Heart left ventricle (tissue), 16 donors: ENCODE measurements around the gene NSUN2. TPM values are rescaled to one million over a fixed set of nuclear protein-coding genes. Genes with fewer than 3 reads are reported as not detected.

ENCODE experiments used
- ATAC-seq, 4 donors: fragments of 200-7000 bp; cut with Tn5 transposase; one replicate each; pipeline ENCODE4 v1.9.1; 2020 to 2022; ENCODE audit warnings: moderate library complexity in 4 of 4, mild to moderate bottlenecking in 3 of 4, moderate number of reproducible peaks in 1 of 4
- DNase-seq, 5 donors: peaks; one replicate each; pipeline ENCODE4 v3.0.0-alpha.2; 2020
- H3K27ac ChIP-seq, 12 donors: fragments of 200-600 bp; sonication (generic) in 4 of 12; one replicate each; pipeline versions ENCODE4 v1.5.0 to v1.8.0; 2016 to 2022; ENCODE audit warnings: mild to moderate bottlenecking in 2 of 12
- H3K27me3 ChIP-seq, 9 donors: fragments of 200-600 bp; sonication (generic) in 2 of 9; one replicate each; pipeline versions ENCODE4 v1.5.1 to v1.8.0; 2016 to 2022; ENCODE audit warnings: mild to moderate bottlenecking in 3 of 9
- H3K36me3 ChIP-seq, 9 donors: fragments of 200-600 bp; sonication (generic) in 2 of 9; one replicate each; pipeline versions ENCODE4 v1.5.0 to v1.8.0; 2018 to 2022; ENCODE audit warnings: mild to moderate bottlenecking in 2 of 9
- H3K4me1 ChIP-seq, 12 donors: fragments of 200-600 bp; sonication (generic) in 4 of 12; one replicate each; pipeline versions ENCODE4 v1.5.0 to v1.8.0; 2016 to 2022; ENCODE audit warnings: mild to moderate bottlenecking in 3 of 12
- H3K4me3 ChIP-seq, 12 donors: fragments of 200-600 bp; sonication (generic) in 4 of 12; one replicate each; pipeline versions ENCODE4 v1.5.0 to v1.8.0; 2017 to 2022; ENCODE audit warnings: mild to moderate bottlenecking in 9 of 12, moderate library complexity in 4 of 12
- H3K9me3 ChIP-seq, 12 donors: fragments of 200-600 bp; sonication (generic) in 4 of 12; one replicate each; pipeline versions ENCODE4 v1.5.0 to v1.8.0; 2016 to 2022; ENCODE audit warnings: mild to moderate bottlenecking in 1 of 12
- POLR2A ChIP-seq, 2 donors: fragments of 450-650 bp; IDR thresholded peaks; one replicate each; pipeline ENCODE4 v1.6.1; 2017; ENCODE audit warnings: antibody characterized with exemption in 2 of 2, mild to moderate bottlenecking in 2 of 2, moderate library complexity in 2 of 2
- WGBS, 4 donors: extraction: QIAGEN DNeasy Blood & Tissue Kit in 2 of 4; methylation state at CpG; one replicate each; pipeline versions ENCODE4 v1.1.5 to v1.1.7; 2013 to 2018; 5-methylcytosine and 5-hydroxymethylcytosine counted together
- intact Hi-C, 10 donors: fragments of 100-400 bp; cut with DNase I; formaldehyde crosslinking; loops; one replicate each; pipeline versions ENCODE4 v1.11.1 to v1.14.2; 2022
- polyA plus RNA-seq, 2 donors: library from polyadenylated mRNA; stranded (reverse); fragments of 200-250 nt; gene quantifications; one replicate each; pipeline ENCODE4 v1.2.3, GENCODE V29; 2013
- total RNA-seq, 9 donors: library from RNA; depleted of rRNA in 2 of 9; stranded (reverse); fragments of >200 nt in 2 of 9; fragmentation: NEBNext Ultra II Directional in 3 of 9; extraction: Animal tissue kit (Norgen Biotek cat#: 25700) in 3 of 9; gene quantifications; one replicate each; pipeline versions ENCODE4 v1.1.0 to v1.2.4, GENCODE V29; 2016 to 2023
- TF ChIP-seq, protein P1 (sequence below), 12 donors: fragments of 200-600 bp; sonication (generic) in 4 of 12; IDR thresholded peaks; one replicate each; pipeline versions ENCODE4 v1.5.0 to v1.8.0; 2018 to 2022; ENCODE audit warnings: antibody characterized with exemption in 12 of 12, mild to moderate bottlenecking in 5 of 12
- donor health status: ischemic (EF 13 %, LVEDD 7.1; RV severe dilation, severe dysfunction).
- donor health status: healthy with polysubstance abuse.
- donor health status: DM: no; HTN: yes; CAD: no.
- donor health status: DM: no; HTN: no; CAD: no.
- donor health status: ischemic (EF 25% LVEDD 6.9; RV normal size, moderate dysfunction).
- donor health status: ischemic (EF 25% LVEDD 5.7; RV mildly dilated, moderate dysfunction).
- donor health status: healthy.
- donor health status: DM: yes; HTN: yes; CAD: no.
- donor health status: ischemic (EF 35%, LVEDD 5.7; RV mildly dilated, moderate dysfunction).
- donor health status: nonischemic (EF 11% LVEDD 7.7; RV severe dilation, severe dysfunction).
- donor health status: DM: yes; HTN: yes; CAD: no.
- donor health status: PGD.
- donor health status: ischemic (EF 29% LVEDD 5.4; RV normal size, mild dysfunction).
- donor health status: nonischemic (EF 23%, LVEDD 6.1; RV moderate dilation, normal function).

Gene NSUN2
- total and polyA plus RNA-seq, 11 donors: 21.9 to 42.7 (median 34.0) TPM

DNA sequence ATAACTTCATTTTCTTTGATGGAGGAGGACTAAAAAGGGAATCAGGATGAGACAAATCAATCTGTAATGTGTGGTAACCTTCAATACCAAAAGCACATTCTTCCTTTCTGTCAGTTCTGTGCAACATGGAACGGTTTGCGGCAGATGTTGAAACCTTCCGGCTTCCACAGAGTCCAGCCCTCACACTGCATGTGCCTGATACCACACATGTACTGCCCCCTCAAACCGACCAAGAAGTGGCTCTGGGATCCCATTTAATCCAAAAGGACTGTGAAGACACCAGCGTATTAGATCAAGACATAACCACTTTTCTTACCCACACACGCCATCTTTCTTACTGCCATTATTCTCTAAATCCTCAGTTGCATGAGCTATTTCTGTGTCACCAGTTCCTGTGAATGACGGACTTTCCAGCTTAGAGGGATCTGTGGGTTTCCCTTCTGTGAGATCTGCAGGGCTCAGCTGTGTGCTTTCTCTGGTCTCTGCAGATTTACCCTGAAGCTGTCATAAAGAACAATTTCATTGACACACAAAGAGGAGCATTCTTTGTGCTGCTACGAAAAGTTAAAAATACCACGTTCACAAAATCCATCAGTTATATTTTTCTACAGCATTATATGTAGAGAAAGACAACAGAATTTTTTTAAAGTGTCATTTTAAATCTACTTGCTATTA, 25.8 kb downstream of the NSUN2 start:
- no peak for TF ChIP-seq POLR2A (IDR thresholded peaks at IDR 0.05)
- TF ChIP-seq, protein P1, sequence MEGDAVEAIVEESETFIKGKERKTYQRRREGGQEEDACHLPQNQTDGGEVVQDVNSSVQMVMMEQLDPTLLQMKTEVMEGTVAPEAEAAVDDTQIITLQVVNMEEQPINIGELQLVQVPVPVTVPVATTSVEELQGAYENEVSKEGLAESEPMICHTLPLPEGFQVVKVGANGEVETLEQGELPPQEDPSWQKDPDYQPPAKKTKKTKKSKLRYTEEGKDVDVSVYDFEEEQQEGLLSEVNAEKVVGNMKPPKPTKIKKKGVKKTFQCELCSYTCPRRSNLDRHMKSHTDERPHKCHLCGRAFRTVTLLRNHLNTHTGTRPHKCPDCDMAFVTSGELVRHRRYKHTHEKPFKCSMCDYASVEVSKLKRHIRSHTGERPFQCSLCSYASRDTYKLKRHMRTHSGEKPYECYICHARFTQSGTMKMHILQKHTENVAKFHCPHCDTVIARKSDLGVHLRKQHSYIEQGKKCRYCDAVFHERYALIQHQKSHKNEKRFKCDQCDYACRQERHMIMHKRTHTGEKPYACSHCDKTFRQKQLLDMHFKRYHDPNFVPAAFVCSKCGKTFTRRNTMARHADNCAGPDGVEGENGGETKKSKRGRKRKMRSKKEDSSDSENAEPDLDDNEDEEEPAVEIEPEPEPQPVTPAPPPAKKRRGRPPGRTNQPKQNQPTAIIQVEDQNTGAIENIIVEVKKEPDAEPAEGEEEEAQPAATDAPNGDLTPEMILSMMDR (IDR thresholded peaks at IDR 0.05): no peak
- Histone ChIP-seq H3K27me3 (no peaks in the 10 kb centered on the region), H3K36me3 (peaks cover 0 to 100% (median 100%) of the 10 kb centered on the region in 9 donors), H3K4me3 (no peak overlapping the region), H3K4me1 (peaks cover 0 to 4% (median 0%) of the 10 kb centered on the region in 12 donors), H3K27ac (no peak overlapping the region), H3K9me3 (no peaks in the 10 kb centered on the region)
- intact Hi-C loops: loop anchor here in 1 of 10 donors (10.0 kb wide), 1 partner anchor 232 kb away; the partner anchor contains the start of gene MED10
- DNase-seq: no peak
- ATAC-seq: no peak
- WGBS, 4 donors: 84 to 94% (median 93%) methylated on average over 9 of the region's 9 CpGs

DNA sequence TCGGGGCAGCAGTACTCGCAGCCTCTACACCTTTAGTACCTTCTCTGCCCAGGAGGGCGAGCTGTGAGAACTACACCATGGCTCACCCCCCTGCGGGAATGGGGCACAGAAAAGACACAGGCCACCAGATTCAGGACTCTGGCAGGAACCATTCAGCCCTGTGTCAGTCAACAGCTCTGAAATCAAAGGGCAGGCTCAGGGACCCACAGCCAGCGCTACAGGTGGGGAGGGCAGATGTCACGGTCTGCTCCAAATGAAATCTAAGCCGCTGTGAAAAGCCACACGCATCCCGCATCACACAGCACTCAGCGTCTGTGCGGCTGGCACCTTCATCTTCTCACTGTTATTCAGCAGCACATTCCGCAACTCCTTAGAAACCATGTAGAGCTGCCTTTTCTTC, 27.9 kb downstream of the NSUN2 start:
- ATAC-seq (no peak), DNase-seq (no peak)
- Histone ChIP-seq H3K36me3 (peaks cover 0 to 100% (median 100%) of the 10 kb centered on the region in 9 donors), H3K9me3 (no peaks in the 10 kb centered on the region), H3K27me3 (no peaks in the 10 kb centered on the region), H3K27ac (no peak overlapping the region), H3K4me3 (no peak overlapping the region), H3K4me1 (peaks cover 0 to 4% (median 0%) of the 10 kb centered on the region in 12 donors)
- TF ChIP-seq, protein P1 (IDR thresholded peaks at IDR 0.05): no peak
- no peak for TF ChIP-seq POLR2A (IDR thresholded peaks at IDR 0.05)
- intact Hi-C loops: loop anchor here in 1 of 10 donors (10.0 kb wide), 1 partner anchor 230 kb away; the partner anchor contains the start of gene MED10
- WGBS, 4 donors: 95 to 98% (median 96%) methylated on average over 10 to 12 of the region's 12 CpGs

DNA sequence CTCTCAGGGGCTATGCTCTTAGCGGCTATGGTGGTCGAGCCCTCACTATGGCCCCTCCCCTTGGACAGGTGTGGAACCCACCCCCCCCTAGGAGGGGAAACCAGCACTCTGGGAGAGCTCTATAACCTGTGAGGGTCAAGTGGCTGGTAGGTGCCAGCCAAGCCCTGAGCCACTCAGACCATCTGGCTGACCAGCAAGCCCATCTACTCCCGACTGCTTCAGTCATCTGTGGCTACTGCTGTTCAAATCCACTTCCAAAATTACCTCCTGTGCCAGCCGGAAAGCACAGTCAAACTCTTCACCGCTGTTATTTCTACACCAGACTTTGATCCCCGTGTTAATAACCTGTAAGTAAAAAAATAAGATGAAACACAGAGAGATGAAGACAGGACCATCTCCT, 28.5 kb downstream of the NSUN2 start:
- TF ChIP-seq, protein P1 (IDR thresholded peaks at IDR 0.05): no peak
- TF ChIP-seq POLR2A (IDR thresholded peaks at IDR 0.05): no peak
- Histone ChIP-seq H3K36me3 (peaks cover 0 to 100% (median 100%) of the 10 kb centered on the region in 9 donors), H3K4me3 (no peak overlapping the region), H3K4me1 (peaks cover 0 to 4% (median 0%) of the 10 kb centered on the region in 12 donors), H3K27ac (no peak overlapping the region), H3K27me3 (no peaks in the 10 kb centered on the region), H3K9me3 (no peaks in the 10 kb centered on the region)
- DNase-seq (no peak), ATAC-seq (no peak)
- 86 to 97% (median 91%) methylated on average over 6 of the region's 6 CpGs for WGBS, 4 donors
- intact Hi-C loops: loop anchor here in 1 of 10 donors (10.0 kb wide), 1 partner anchor 230 kb away; the partner anchor contains the start of gene MED10

DNA sequence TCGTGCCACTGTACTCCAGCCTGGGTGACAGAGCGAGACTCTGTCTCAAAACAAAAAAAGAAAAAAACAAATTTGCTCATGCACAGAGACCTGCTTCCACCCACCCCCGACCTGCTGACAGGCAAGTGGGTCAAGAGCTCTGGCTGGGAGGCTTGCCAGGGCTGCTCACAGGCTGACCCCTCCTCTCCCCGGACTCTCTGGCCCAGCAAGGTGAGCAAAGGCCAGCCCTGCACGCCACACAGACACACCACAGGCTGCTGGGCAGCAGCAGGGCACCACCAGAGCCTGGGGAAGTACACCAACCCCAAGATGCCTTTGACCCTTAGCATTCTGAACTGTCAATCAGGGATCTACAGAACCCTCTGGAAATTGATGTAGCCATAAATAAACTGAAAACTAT, 29.2 kb downstream of the NSUN2 start:
- Histone ChIP-seq H3K9me3 (no peaks in the 10 kb centered on the region), H3K4me1 (peaks cover 0 to 4% (median 0%) of the 10 kb centered on the region in 12 donors), H3K4me3 (no peak overlapping the region), H3K27me3 (no peaks in the 10 kb centered on the region), H3K36me3 (peaks cover 0 to 100% (median 100%) of the 10 kb centered on the region in 9 donors), H3K27ac (no peak overlapping the region)
- peak in 3 of 5 donors; percentile 33 to 66 (median 64) for DNase-seq
- TF ChIP-seq, protein P1 (IDR thresholded peaks at IDR 0.05): no peak
- TF ChIP-seq POLR2A (IDR thresholded peaks at IDR 0.05): no peak
- intact Hi-C loops: loop anchor here in 1 of 10 donors (10.0 kb wide), 1 partner anchor 229 kb away; the partner anchor contains the start of gene MED10
- WGBS, 4 donors: 56 to 72% (median 62%) methylated on average over 5 of the region's 5 CpGs
- ATAC-seq: peak in 3 of 4 donors; percentile 52 to 78 (median 57)
